GM23338 (cell line): ENCODE measurements around the gene MLX. TPM values are rescaled to one million over a fixed set of nuclear protein-coding genes. Genes with fewer than 3 reads are reported as not detected.
A peak's percentile ranks its signal among the peaks of the same experiment; 100 is the strongest.

ENCODE experiments used
- ATAC-seq: fragments of 200-7000 bp; cut with Tn5 transposase; 3 replicates; pipeline ENCODE4 v1.9.1; 2020
- DNase-seq: peaks from one replicate; pipeline ENCODE4 v3.0.0-alpha.2; 2015; ENCODE audit warnings: low spot score
- H2AFZ ChIP-seq: fragments of 200-600 bp; sonication (generic); 2 replicates; pipeline ENCODE4 v1.8.0; 2016; ENCODE audit warnings: antibody characterized with exemption, mild to moderate bottlenecking, moderate library complexity
- H3F3A ChIP-seq: fragments of 200-600 bp; sonication (generic); replicated peaks from 2 replicates; pipeline ENCODE4 v1.8.0; 2017; ENCODE audit warnings: antibody characterized with exemption, mixed run types, low read depth
- H3K27ac ChIP-seq: fragments of 200-600 bp; sonication (generic); 2 replicates; pipeline ENCODE4 v1.6.1; 2016; ENCODE audit warnings: low read depth
- H3K27me3 ChIP-seq: fragments of 200-600 bp; sonication (generic); 2 replicates; pipeline ENCODE4 v1.8.0; 2016; ENCODE audit warnings: mild to moderate bottlenecking, mixed run types, moderate library complexity; ENCODE audit not compliant: insufficient read depth
- H3K36me3 ChIP-seq: fragments of 200-600 bp; sonication (generic); 2 replicates; pipeline ENCODE4 v1.8.0; 2016; ENCODE audit warnings: mild to moderate bottlenecking; ENCODE audit not compliant: insufficient read depth
- H3K4me1 ChIP-seq: fragments of 200-600 bp; sonication (generic); 2 replicates; pipeline ENCODE4 v1.8.0; 2016; ENCODE audit warnings: mild to moderate bottlenecking, moderate library complexity; ENCODE audit not compliant: insufficient read depth
- H3K4me2 ChIP-seq: fragments of 200-600 bp; sonication (generic); 2 replicates; pipeline ENCODE4 v1.7.1; 2017; ENCODE audit warnings: mixed run types
- H3K4me3 ChIP-seq: fragments of 200-600 bp; sonication (generic); 2 replicates; pipeline ENCODE4 v1.6.1; 2016; ENCODE audit warnings: mixed run types
- H3K79me2 ChIP-seq: fragments of 200-600 bp; sonication (generic); replicated peaks from 2 replicates; pipeline ENCODE4 v1.8.0; 2017; ENCODE audit warnings: mild to moderate bottlenecking; ENCODE audit not compliant: insufficient read depth
- H3K9me2 ChIP-seq: fragments of 200-600 bp; sonication (generic); 2 replicates; pipeline ENCODE4 v1.8.0; 2017; ENCODE audit not compliant: insufficient read depth
- H4K20me1 ChIP-seq: fragments of 200-600 bp; sonication (generic); replicated peaks from 2 replicates; pipeline ENCODE4 v1.8.0; 2017; ENCODE audit warnings: mild to moderate bottlenecking; ENCODE audit not compliant: insufficient read depth
- H3K27ac Mint-ChIP-seq: 2 replicates; pipeline ENCODE4 v1.8.0; 2020; ENCODE audit warnings: inconsistent platforms, mild to moderate bottlenecking, moderate library complexity, mixed read lengths
- H3K27me3 Mint-ChIP-seq: 3 replicates; pipeline ENCODE4 v1.8.0; 2022; ENCODE audit warnings: low read depth, mild to moderate bottlenecking, moderate library complexity, mixed read lengths, inconsistent platforms; ENCODE audit not compliant: insufficient read depth, poor library complexity
- H3K36me3 Mint-ChIP-seq: 3 replicates; pipeline ENCODE4 v1.8.0; 2021; ENCODE audit warnings: low read depth, mild to moderate bottlenecking, inconsistent platforms, moderate library complexity, mixed read lengths
- H3K4me1 Mint-ChIP-seq: 3 replicates; pipeline ENCODE4 v1.8.0; 2020; ENCODE audit warnings: mild to moderate bottlenecking, inconsistent platforms, mixed read lengths
- H3K4me3 Mint-ChIP-seq: 3 replicates; pipeline ENCODE4 v1.8.0; 2021; ENCODE audit warnings: moderate library complexity, mild to moderate bottlenecking, inconsistent platforms, mixed read lengths
- H3K9me3 Mint-ChIP-seq: 3 replicates; pipeline ENCODE4 v1.8.0; 2020; ENCODE audit warnings: moderate library complexity, mild to moderate bottlenecking, inconsistent platforms, mixed read lengths
- CREB1 ChIP-seq: fragments of 250-450 bp; sonication (Bioruptor Pico); IDR thresholded peaks from 2 replicates; pipeline ENCODE4 v1.5.0; 2020; ENCODE audit warnings: low read depth, mild to moderate bottlenecking, moderate library complexity
- EZH2 ChIP-seq: fragments of 200-600 bp; sonication (generic); IDR thresholded peaks from one replicate; pipeline ENCODE4 v1.8.0; 2017; ENCODE audit warnings: antibody characterized with exemption, mild to moderate bottlenecking, low read depth; ENCODE audit not compliant: unreplicated experiment
- EZH2phosphoT487 ChIP-seq: fragments of 200-600 bp; sonication (generic); IDR thresholded peaks from one replicate; pipeline ENCODE4 v1.8.1; 2018; ENCODE audit warnings: antibody characterized with exemption; ENCODE audit not compliant: unreplicated experiment
- JUNB ChIP-seq: IDR thresholded peaks from one replicate; pipeline ENCODE4 v1.6.1; 2016; ENCODE audit warnings: antibody characterized with exemption; ENCODE audit not compliant: unreplicated experiment
- NANOG ChIP-seq: IDR thresholded peaks from 2 replicates; pipeline ENCODE4 v1.6.1; 2016; ENCODE audit warnings: antibody characterized with exemption, borderline replicate concordance
- POLR2AphosphoS5 ChIP-seq: IDR thresholded peaks from 2 replicates; pipeline ENCODE4 v1.6.1; 2016; ENCODE audit warnings: antibody characterized with exemption, low read depth
- STAT1 ChIP-seq: IDR thresholded peaks from one replicate; pipeline ENCODE4 v1.6.1; 2016; ENCODE audit warnings: antibody characterized with exemption; ENCODE audit not compliant: unreplicated experiment
- ZNF114 ChIP-seq: fragments of 250-450 bp; sonication (Bioruptor Pico); IDR thresholded peaks from 2 replicates; pipeline ENCODE4 v1.5.0; 2020; ENCODE audit warnings: mild to moderate bottlenecking, moderate library complexity
- ZNF331 ChIP-seq: fragments of 250-450 bp; sonication (Bioruptor Pico); IDR thresholded peaks from 2 replicates; pipeline ENCODE4 v1.5.0; 2020; ENCODE audit warnings: low read depth, mild to moderate bottlenecking, moderate library complexity
- ZNF462 ChIP-seq: fragments of 250-450 bp; sonication (Bioruptor Pico); IDR thresholded peaks from 2 replicates; pipeline ENCODE4 v1.5.0; 2020; ENCODE audit warnings: mild to moderate bottlenecking, moderate library complexity
- polyA plus RNA-seq: library from polyadenylated mRNA; unstranded; fragments of >200 nt; fragmentation: Nextera tagmentation; extraction: Ambion mirVana; gene quantifications from 2 replicates; pipeline ENCODE4 v1.2.1, GENCODE V29; 2016
- total RNA-seq: library from RNA; depleted of rRNA; stranded (reverse); fragments of >200 nt; shearing (Covaris generic); gene quantifications from 2 replicates; pipeline ENCODE4 v1.2.3, GENCODE V29; 2014
- TF ChIP-seq, protein P1 (sequence below), 2 experiments: fragments of 200-600 bp in 1 of 2; sonication (generic) in 1 of 2; conservative IDR thresholded peaks; 2 replicates each; pipeline versions ENCODE4 v1.5.1 to v1.6.1; 2016 to 2017; ENCODE audit warnings: antibody characterized with exemption in 2 of 2, low read depth in 2 of 2, mild to moderate bottlenecking in 2 of 2, moderate library complexity in 1 of 2
- TF ChIP-seq, protein P2 (sequence below): IDR thresholded peaks from 2 replicates; pipeline ENCODE4 v1.6.1; 2016; ENCODE audit warnings: antibody characterized with exemption
- TF ChIP-seq, protein P3 (sequence below): IDR thresholded peaks from one replicate; pipeline ENCODE4 v1.6.1; 2018; ENCODE audit warnings: antibody characterized with exemption; ENCODE audit not compliant: unreplicated experiment

The MLX gene
- total and polyA plus RNA-seq, 2 experiments from 2014 or later = 33.2 to 34.1 TPM

DNA sequence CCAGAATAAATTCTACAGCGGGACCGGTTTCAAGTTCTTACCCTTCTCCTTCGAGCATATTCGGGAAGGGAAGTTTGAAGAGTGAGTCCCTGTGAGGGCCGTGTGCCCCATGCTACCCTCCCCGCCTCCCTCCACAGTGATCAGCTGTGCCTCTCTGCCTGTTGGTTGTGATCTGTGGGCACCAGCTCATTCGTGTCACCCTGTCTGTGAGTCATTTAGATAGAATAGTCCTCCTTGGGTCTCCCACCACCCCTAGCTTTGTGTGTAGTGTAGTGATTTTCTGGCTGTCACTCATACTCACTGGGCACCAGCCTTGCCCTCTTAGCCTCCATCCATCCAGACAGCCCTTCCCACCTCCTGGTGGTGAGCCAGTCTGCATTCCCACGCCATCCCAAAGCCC lies 45.9 kb upstream of the MLX start:
- Histone ChIP-seq H3K79me2 (no peaks in the 10 kb centered on the region), H4K20me1 (peaks cover 14% of the 10 kb centered on the region), H3K27ac (no peak overlapping the region), H3F3A (peaks cover 15% of the 10 kb centered on the region), H3K4me1 (peaks cover 23% of the 10 kb centered on the region), H2AFZ (no peak overlapping the region), H3K4me3 (no peak overlapping the region), H3K4me2 (no peak overlapping the region), H3K36me3 (no peaks in the 10 kb centered on the region), H3K27me3 (no peaks in the 10 kb centered on the region), H3K9me2 (no peaks in the 10 kb centered on the region)
- Mint-ChIP-seq H3K4me1 (peaks cover 44% of the 10 kb centered on the region), H3K27ac (no peak overlapping the region), H3K27me3 (peaks cover 26% of the 10 kb centered on the region), H3K9me3 (no peaks in the 10 kb centered on the region), H3K4me3 (peak overlapping the region; percentile 5; the same call in 1 of the 3 replicates), H3K36me3 (peaks cover 26% of the 10 kb centered on the region)
- DNase-seq (no peak), ATAC-seq (no peak)
- TF ChIP-seq, protein P1, sequence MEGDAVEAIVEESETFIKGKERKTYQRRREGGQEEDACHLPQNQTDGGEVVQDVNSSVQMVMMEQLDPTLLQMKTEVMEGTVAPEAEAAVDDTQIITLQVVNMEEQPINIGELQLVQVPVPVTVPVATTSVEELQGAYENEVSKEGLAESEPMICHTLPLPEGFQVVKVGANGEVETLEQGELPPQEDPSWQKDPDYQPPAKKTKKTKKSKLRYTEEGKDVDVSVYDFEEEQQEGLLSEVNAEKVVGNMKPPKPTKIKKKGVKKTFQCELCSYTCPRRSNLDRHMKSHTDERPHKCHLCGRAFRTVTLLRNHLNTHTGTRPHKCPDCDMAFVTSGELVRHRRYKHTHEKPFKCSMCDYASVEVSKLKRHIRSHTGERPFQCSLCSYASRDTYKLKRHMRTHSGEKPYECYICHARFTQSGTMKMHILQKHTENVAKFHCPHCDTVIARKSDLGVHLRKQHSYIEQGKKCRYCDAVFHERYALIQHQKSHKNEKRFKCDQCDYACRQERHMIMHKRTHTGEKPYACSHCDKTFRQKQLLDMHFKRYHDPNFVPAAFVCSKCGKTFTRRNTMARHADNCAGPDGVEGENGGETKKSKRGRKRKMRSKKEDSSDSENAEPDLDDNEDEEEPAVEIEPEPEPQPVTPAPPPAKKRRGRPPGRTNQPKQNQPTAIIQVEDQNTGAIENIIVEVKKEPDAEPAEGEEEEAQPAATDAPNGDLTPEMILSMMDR (conservative IDR thresholded peaks at IDR 0.05; ENCODE audit: low read depth in 2 of 2) = no peak
- TF ChIP-seq NANOG (no peak), POLR2AphosphoS5 (no peak), ZNF462 (CRISPR knock-in tag) (no peak), ZNF331 (CRISPR knock-in tag) (no peak), STAT1 (no peak), EZH2phosphoT487 (no peak), EZH2 (no peak), JUNB (no peak), CREB1 (CRISPR knock-in tag) (no peak), ZNF114 (CRISPR knock-in tag) (no peak)
- TF ChIP-seq, protein P2, sequence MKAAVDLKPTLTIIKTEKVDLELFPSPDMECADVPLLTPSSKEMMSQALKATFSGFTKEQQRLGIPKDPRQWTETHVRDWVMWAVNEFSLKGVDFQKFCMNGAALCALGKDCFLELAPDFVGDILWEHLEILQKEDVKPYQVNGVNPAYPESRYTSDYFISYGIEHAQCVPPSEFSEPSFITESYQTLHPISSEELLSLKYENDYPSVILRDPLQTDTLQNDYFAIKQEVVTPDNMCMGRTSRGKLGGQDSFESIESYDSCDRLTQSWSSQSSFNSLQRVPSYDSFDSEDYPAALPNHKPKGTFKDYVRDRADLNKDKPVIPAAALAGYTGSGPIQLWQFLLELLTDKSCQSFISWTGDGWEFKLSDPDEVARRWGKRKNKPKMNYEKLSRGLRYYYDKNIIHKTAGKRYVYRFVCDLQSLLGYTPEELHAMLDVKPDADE = no peak
- TF ChIP-seq, protein P3, sequence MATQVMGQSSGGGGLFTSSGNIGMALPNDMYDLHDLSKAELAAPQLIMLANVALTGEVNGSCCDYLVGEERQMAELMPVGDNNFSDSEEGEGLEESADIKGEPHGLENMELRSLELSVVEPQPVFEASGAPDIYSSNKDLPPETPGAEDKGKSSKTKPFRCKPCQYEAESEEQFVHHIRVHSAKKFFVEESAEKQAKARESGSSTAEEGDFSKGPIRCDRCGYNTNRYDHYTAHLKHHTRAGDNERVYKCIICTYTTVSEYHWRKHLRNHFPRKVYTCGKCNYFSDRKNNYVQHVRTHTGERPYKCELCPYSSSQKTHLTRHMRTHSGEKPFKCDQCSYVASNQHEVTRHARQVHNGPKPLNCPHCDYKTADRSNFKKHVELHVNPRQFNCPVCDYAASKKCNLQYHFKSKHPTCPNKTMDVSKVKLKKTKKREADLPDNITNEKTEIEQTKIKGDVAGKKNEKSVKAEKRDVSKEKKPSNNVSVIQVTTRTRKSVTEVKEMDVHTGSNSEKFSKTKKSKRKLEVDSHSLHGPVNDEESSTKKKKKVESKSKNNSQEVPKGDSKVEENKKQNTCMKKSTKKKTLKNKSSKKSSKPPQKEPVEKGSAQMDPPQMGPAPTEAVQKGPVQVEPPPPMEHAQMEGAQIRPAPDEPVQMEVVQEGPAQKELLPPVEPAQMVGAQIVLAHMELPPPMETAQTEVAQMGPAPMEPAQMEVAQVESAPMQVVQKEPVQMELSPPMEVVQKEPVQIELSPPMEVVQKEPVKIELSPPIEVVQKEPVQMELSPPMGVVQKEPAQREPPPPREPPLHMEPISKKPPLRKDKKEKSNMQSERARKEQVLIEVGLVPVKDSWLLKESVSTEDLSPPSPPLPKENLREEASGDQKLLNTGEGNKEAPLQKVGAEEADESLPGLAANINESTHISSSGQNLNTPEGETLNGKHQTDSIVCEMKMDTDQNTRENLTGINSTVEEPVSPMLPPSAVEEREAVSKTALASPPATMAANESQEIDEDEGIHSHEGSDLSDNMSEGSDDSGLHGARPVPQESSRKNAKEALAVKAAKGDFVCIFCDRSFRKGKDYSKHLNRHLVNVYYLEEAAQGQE = no peak
